Measurements from ENCODE around the gene ADAM17.

DNA sequence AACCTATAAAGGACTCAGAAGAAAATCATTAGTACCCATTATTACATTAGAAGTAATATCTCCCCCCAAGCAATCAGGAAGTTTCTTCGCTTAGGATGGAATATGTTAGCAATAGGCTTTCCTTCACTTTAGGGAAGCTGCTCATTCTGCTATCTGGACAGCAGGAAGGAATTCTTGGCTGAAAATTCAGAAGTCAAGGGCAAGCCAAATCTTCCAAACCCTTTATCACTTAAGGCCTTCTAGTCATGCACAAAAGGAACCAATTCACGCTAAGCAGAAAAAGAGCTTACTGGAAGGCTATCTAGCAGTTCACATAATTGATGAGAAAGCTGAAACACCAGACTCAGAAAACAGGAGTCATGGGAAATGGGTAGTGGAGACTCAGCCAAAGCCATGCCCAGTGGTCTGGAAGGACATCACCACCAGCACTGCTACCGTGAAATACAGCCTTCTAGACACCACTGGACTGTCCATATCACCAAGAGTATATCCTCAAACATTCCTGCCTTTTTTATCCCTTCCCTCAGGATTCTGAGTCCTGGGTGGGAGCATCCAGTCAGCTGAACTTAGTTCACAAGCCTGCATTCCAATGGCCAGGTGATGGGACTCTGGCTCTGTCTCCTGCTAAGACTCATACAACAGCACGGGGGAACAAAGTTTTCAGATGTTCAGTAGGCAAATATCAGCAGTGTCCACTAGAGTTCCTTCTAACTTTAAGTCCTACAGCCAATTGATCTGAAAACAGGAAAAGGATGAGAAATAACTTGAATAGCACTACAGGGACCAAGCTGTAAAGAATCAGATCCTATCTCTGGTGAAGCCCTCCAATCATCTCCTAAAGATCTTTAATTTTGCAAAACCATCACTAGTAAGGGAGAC is 14.8 kb upstream of the ADAM17 start:
- TF ChIP-seq CTCF (IDR thresholded peaks at IDR 0.05; ENCODE audit: insufficient read depth, low read depth, low read length) (no peak), EZH2 (IDR thresholded peaks at IDR 0.05; ENCODE audit: insufficient read depth, low read length) (no peak)

All from astrocyte (in vitro differentiated cells and primary cell).